Stomach (tissue), 19 donors: ENCODE data around the gene TAF5. TPM values are rescaled to one million over a fixed set of nuclear protein-coding genes. Genes with fewer than 3 reads are reported as not detected.

Experiments
- DNase-seq, 2 donors: peaks; one replicate each; pipeline versions ENCODE4 v3.0.0 to v3.0.0-alpha.2; 2013 to 2019
- H3K27ac ChIP-seq, 5 donors: fragments of 200-600 bp in 4 of 5; sonication (generic) in 4 of 5; one replicate each; pipeline ENCODE4 v1.5.1; 2013 to 2019; ENCODE audit warnings: mild to moderate bottlenecking in 1 of 5, moderate library complexity in 1 of 5
- H3K27me3 ChIP-seq, 3 donors: fragments of 200-600 bp; sonication (generic); one replicate each; pipeline ENCODE4 v1.5.1; 2017 to 2019; ENCODE audit warnings: mixed run types in 1 of 3
- H3K36me3 ChIP-seq, 4 donors: fragments of 200-600 bp; sonication (generic); 1 replicate in 3 of 4; 2 replicates in 1 of 4; pipeline ENCODE4 v1.5.1; 2016 to 2019
- H3K4me1 ChIP-seq, 4 donors: fragments of 200-600 bp; sonication (generic); one replicate each; pipeline ENCODE4 v1.5.1; 2016 to 2019
- H3K4me3 ChIP-seq, 4 donors: fragments of 200-600 bp; sonication (generic) in 3 of 4; one replicate each; pipeline ENCODE4 v1.5.1; 2016 to 2019; ENCODE audit warnings: mild to moderate bottlenecking in 1 of 4
- H3K9me3 ChIP-seq, 4 donors: fragments of 200-600 bp; sonication (generic); one replicate each; pipeline ENCODE4 v1.5.1; 2016 to 2019
- CTCF ChIP-seq, 7 experiments: fragments of 450-650 bp in 4 of 7; fragments of 200-600 bp in 3 of 7; sonication (generic) in 3 of 7; IDR thresholded peaks; one replicate each; pipeline ENCODE4 v1.5.1; 2016 to 2019; ENCODE audit warnings: antibody characterized with exemption in 7 of 7, control low read depth in 2 of 7, mild to moderate bottlenecking in 1 of 7
- EP300 ChIP-seq: sonication (generic); formaldehyde crosslinking; IDR thresholded peaks from one replicate; pipeline ENCODE4 v1.6.1; 2017; ENCODE audit warnings: antibody characterized with exemption
- POLR2A ChIP-seq, 4 donors: fragments of 450-650 bp; IDR thresholded peaks; one replicate each; pipeline ENCODE4 v1.6.1; 2016; ENCODE audit warnings: antibody characterized with exemption in 4 of 4, control low read depth in 2 of 4, mild to moderate bottlenecking in 1 of 4, moderate library complexity in 1 of 4
- POLR2AphosphoS5 ChIP-seq, 3 donors: sonication (generic); formaldehyde crosslinking; IDR thresholded peaks; one replicate each; pipeline ENCODE4 v1.6.1; 2016; ENCODE audit warnings: antibody characterized with exemption in 3 of 3
- WGBS, 5 donors: extraction: QIAGEN DNeasy Blood & Tissue Kit in 3 of 5; methylation state at CpG; one replicate each; pipeline versions ENCODE4 v1.1.5 to v1.1.7; 2013 to 2018; 5-methylcytosine and 5-hydroxymethylcytosine counted together
- intact Hi-C: fragments of 100-400 bp; cut with DNase I; formaldehyde crosslinking; loops from one replicate; pipeline ENCODE4 v1.15.1; 2023; ENCODE audit warnings: low total_unique reads
- long read RNA-seq, 10 donors: transcript quantifications; one replicate each; lab custom pipeline, GENCODE V29; 2026
- polyA plus RNA-seq, 3 donors: library from polyadenylated mRNA; stranded (reverse); fragments of 200-250 nt; gene quantifications; one replicate each; pipeline ENCODE4 v1.2.3, GENCODE V29; 2013
- total RNA-seq, 5 donors: library from RNA; depleted of rRNA; stranded (reverse); fragments of >200 nt; gene quantifications; one replicate each; pipeline versions ENCODE4 v1.1.0 to v1.2.3, GENCODE V29; 2014 to 2016
- donor health status: healthy with polysubstance abuse.
- donor health status: Bipolar disorder and iron deficiency.
- donor health status: healthy.

The TAF5 gene
- 10 to 100 TPM in 1 of 5 donors, 1 to 10 TPM in 3, not detected in 1; 1.3 to 15.6 (median 5.1) TPM for total RNA-seq
- 1 to 10 TPM in 2 of 3 donors, under 1 TPM in 1; 0.92 to 1.8 (median 1.4) TPM for polyA plus RNA-seq
- long read RNA-seq, donor 1: 0 reads
- long read RNA-seq, donor 2: 0 reads
- long read RNA-seq, donor 3: 0 reads
- long read RNA-seq, donor 4: 0 reads
- long read RNA-seq, donor 5, partial matches to known transcripts: 0 of 1 reads
- long read RNA-seq, donor 5, other reads (novel, unspliced or antisense): 0 of 1 reads
- long read RNA-seq, donor 6, partial matches to known transcripts: 0 of 1 reads
- long read RNA-seq, donor 6, other reads (novel, unspliced or antisense): 0 of 1 reads
- long read RNA-seq, donor 7: 0 reads
- long read RNA-seq, donor 8: 0 reads
- long read RNA-seq, donor 9, partial matches to known transcripts: 78 of 803 reads
- long read RNA-seq, donor 9, other reads (novel, unspliced or antisense): 725 of 803 reads
- long read RNA-seq, donor 10: 0 reads

DNA sequence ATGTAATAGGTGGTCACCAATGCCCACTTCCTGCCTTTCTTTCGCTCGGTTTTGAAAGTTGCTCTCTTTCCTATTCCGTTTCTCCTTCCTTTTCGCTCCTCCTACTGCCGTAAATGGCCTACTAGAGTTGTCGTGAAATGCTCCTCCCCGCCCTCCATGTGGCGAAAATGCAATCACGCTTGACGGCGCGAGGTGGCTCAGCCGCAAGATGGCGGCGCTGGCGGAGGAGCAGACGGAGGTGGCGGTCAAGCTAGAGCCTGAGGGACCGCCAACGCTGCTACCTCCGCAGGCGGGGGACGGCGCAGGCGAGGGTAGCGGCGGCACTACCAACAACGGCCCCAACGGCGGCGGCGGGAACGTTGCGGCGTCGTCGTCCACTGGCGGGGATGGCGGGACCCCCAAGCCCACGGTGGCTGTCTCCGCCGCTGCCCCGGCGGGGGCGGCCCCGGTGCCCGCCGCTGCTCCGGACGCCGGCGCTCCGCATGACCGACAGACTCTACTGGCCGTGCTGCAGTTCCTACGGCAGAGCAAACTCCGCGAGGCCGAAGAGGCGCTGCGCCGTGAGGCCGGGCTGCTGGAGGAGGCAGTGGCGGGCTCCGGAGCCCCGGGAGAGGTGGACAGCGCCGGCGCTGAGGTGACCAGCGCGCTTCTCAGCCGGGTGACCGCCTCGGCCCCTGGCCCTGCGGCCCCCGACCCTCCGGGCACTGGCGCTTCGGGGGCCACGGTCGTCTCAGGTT is at the start of gene TAF5:
Gene TAF5 (plus strand): TSS at position 195 of the 737 bp plus-strand sequence. CDS start 14 bp downstream, at position 209.
- Histone ChIP-seq H3K27ac (peak within 1 kb of the TSS; percentile 88 to 92 (median 91)), H3K27me3 (no peaks in the 10 kb centered on the region), H3K4me1 (peaks cover 9 to 27% (median 18%) of the 10 kb centered on the region in 4 donors), H3K4me3 (peak within 1 kb of the TSS; percentile 86 to 100 (median 99)), H3K9me3 (no peaks in the 10 kb centered on the region), H3K36me3 (peaks cover 0 to 1% (median under 1%) of the 10 kb centered on the region in 4 donors)
- intact Hi-C loops: no loop called here
- peak in 2 of 4 donors; percentile 60 to 68 for TF ChIP-seq POLR2A (IDR thresholded peaks at IDR 0.05)
- TF ChIP-seq CTCF (IDR thresholded peaks at IDR 0.05): no peak
- TF ChIP-seq POLR2AphosphoS5 (IDR thresholded peaks at IDR 0.05): peak; percentile 94 to 99 (median 96)
- 0 to 1% (median 1%) methylated on average over 35 to 81 of the region's 81 CpGs for WGBS, 5 donors
- DNase-seq: peak; percentile 91 to 98

DNA sequence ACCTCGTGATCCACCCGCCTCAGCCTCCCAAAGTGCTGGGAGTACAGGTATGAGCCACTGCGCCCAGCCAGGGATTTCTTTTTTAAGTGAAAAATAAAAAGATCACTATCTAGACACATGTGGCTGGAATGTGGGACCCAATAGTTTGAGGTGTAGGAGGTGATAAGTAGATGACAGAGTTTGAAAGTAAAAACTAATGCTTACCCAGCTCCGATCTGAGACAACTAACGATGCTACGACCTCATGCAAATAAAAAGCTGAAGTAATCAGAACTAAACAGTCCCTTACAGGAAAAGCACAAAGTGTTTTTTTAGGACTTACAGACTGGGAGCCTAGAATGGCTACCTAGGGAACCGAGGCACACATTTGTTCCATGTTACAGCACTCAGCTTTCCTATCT is 39.9 kb upstream of the TAF5 start:
- H3K27ac ChIP-seq: no peak overlapping the region
- H3K4me3 ChIP-seq: no peak overlapping the region
- H3K36me3 ChIP-seq: peaks cover 26 to 98% (median 93%) of the 10 kb centered on the region in 4 donors
- H3K27me3 ChIP-seq: no peaks in the 10 kb centered on the region
- no peak for DNase-seq
- TF ChIP-seq EP300 (no peak), POLR2AphosphoS5 (IDR thresholded peaks at IDR 0.05) (no peak), POLR2A (IDR thresholded peaks at IDR 0.05) (no peak), CTCF (IDR thresholded peaks at IDR 0.05) (no peak)
- 87 to 93% (median 91%) methylated on average over 7 of the region's 7 CpGs for WGBS, 5 donors
- intact Hi-C loops: no loop called here
- no peaks in the 10 kb centered on the region for H3K9me3 ChIP-seq
- no peaks in the 10 kb centered on the region for H3K4me1 ChIP-seq

DNA sequence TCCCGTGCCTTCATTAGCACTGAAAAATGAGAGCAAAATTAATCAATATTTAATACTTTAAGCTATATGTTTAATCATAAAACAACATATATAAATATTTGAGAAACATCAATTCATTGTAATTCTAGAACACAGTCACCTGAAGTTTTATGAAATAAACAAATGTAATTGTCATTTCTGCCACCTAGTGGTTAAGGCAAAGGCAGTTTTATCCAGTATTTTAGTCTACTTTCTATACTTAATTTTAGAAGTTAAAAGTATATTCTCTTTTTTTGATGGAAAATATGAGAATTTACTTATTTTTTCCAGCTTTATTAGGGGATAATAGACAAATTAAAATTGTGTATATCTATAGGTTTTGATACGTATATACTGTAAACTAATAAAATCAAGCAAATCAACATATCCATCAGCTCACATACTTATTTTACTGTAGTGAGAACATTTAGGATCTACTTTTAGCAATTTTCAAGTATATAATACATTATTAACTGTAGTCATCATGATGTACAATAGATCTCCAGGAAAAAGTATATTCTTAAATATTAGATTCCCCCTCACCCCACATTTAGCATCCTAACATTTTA is 33.7 kb upstream of the TAF5 start:
- Histone ChIP-seq H3K36me3 (peaks cover 16 to 85% (median 80%) of the 10 kb centered on the region in 4 donors), H3K27me3 (no peaks in the 10 kb centered on the region), H3K4me3 (no peak overlapping the region), H3K27ac (no peak overlapping the region), H3K9me3 (no peaks in the 10 kb centered on the region), H3K4me1 (no peaks in the 10 kb centered on the region)
- intact Hi-C loops: no loop called here
- WGBS, 5 donors: 83 to 87% (median 85%) methylated on average over 2 of the region's 2 CpGs
- TF ChIP-seq CTCF (IDR thresholded peaks at IDR 0.05): peak in 5 of 7 experiments; percentile 31 to 50 (median 33)
- no peak for TF ChIP-seq POLR2AphosphoS5 (IDR thresholded peaks at IDR 0.05)
- DNase-seq: peak in 1 of 2 donors; percentile 42

DNA sequence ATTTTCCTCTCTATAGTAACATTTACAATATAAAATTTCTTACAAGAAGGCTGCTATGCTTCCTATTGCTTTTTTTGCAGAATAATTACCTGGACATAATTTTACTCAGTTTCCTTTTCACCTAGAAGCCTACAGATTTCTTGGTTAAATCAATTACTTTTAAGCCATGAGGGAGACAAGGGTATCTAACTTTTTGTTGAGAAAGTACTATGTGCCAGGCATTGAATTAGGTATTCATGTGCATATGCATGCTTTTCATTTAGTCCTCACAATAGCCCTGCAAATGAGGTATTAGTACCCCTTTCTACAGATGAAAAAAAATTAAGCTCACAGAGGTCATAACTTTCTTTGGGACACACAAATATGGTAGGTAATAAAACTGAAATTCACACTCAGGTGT is 33.2 kb upstream of the TAF5 start:
- Histone ChIP-seq H3K9me3 (no peaks in the 10 kb centered on the region), H3K27me3 (no peaks in the 10 kb centered on the region), H3K36me3 (peaks cover 19 to 84% (median 80%) of the 10 kb centered on the region in 4 donors), H3K4me1 (no peaks in the 10 kb centered on the region), H3K4me3 (no peak overlapping the region), H3K27ac (no peak overlapping the region)
- DNase-seq: no peak
- intact Hi-C loops: no loop called here
- TF ChIP-seq EP300 (no peak), POLR2AphosphoS5 (IDR thresholded peaks at IDR 0.05) (no peak), POLR2A (IDR thresholded peaks at IDR 0.05) (no peak)
